SU-DHL-6 (cell line): Measurements from ENCODE around the gene SEC14L5.

Experiments
- H2AFZ ChIP-seq: fragments of 200-600 bp; sonication (generic); 2 replicates; pipeline ENCODE4 v1.6.1; 2014; ENCODE audit warnings: low read depth, mild to moderate bottlenecking, moderate library complexity, mixed read lengths, antibody characterized with exemption, low read length; ENCODE audit not compliant: severe bottlenecking
- H3F3A ChIP-seq: fragments of 200-600 bp; shearing (Covaris generic); 2 replicates; pipeline ENCODE4 v1.6.0; 2016; ENCODE audit warnings: antibody characterized with exemption, mild to moderate bottlenecking; ENCODE audit not compliant: insufficient read depth
- H3K27ac ChIP-seq: fragments of 200-600 bp; sonication (generic); 2 replicates; pipeline ENCODE4 v1.5.1; 2016; ENCODE audit warnings: low read depth, mild to moderate bottlenecking, low read length, moderate library complexity, mixed read lengths
- H3K27me3 ChIP-seq: fragments of 200-600 bp; sonication (generic), shearing (Covaris generic); 2 replicates; pipeline ENCODE4 v1.6.0; 2014; ENCODE audit warnings: mild to moderate bottlenecking, low read length
- H3K36me3 ChIP-seq: fragments of 200-600 bp; sonication (generic); 2 replicates; pipeline ENCODE4 v1.6.1; 2014; ENCODE audit warnings: mild to moderate bottlenecking, low read length, mixed read lengths
- H3K4me2 ChIP-seq: fragments of 300-600, 200-600 bp; shearing (Covaris generic), sonication (generic); 2 replicates; pipeline ENCODE4 v1.6.0; 2014; ENCODE audit warnings: low read length, low read depth, mild to moderate bottlenecking; ENCODE audit not compliant: poor library complexity, severe bottlenecking
- H3K4me3 ChIP-seq: fragments of 200-600 bp; sonication (generic); 2 replicates; pipeline ENCODE4 v1.5.1; 2014; ENCODE audit warnings: antibody characterized with exemption, low read length, mild to moderate bottlenecking, mixed read lengths; ENCODE audit not compliant: insufficient read depth, poor library complexity, severe bottlenecking
- H3K79me2 ChIP-seq: fragments of 200-600 bp; sonication (generic); 2 replicates; pipeline ENCODE4 v1.6.1; 2014; ENCODE audit warnings: mild to moderate bottlenecking, low read length, moderate library complexity; ENCODE audit not compliant: insufficient read depth
- H3K9ac ChIP-seq: fragments of 200-600 bp; sonication (generic); 2 replicates; pipeline ENCODE4 v1.7.0; 2014; ENCODE audit warnings: mild to moderate bottlenecking, low read length
- H3K9me2 ChIP-seq: fragments of 200-600 bp; sonication (generic); replicated peaks from 2 replicates; pipeline ENCODE4 v1.6.1; 2014; ENCODE audit warnings: low read length; ENCODE audit not compliant: insufficient read depth
- H3K9me3 ChIP-seq: fragments of 200-600 bp; sonication (generic); 2 replicates; pipeline ENCODE4 v1.6.1; 2014; ENCODE audit warnings: low read length, mixed read lengths; ENCODE audit not compliant: insufficient read depth
- H4K20me1 ChIP-seq: fragments of 200-600 bp; sonication (generic); 2 replicates; pipeline ENCODE4 v1.6.1; 2014; ENCODE audit warnings: low read depth, mild to moderate bottlenecking, antibody characterized with exemption, low read length, moderate library complexity, mixed read lengths
- EZH2phosphoT487 ChIP-seq: fragments of 200-600 bp; sonication (generic), shearing (Covaris generic); conservative IDR thresholded peaks from 2 replicates; pipeline ENCODE4 v1.6.1; 2018; ENCODE audit warnings: mild to moderate bottlenecking, antibody characterized with exemption, low read length, moderate library complexity, mixed read lengths
- TF ChIP-seq, protein P1 (sequence below): fragments of 200-600 bp; sonication (generic); IDR thresholded peaks from one replicate; pipeline ENCODE4 v1.5.1; 2017; ENCODE audit warnings: antibody characterized with exemption, mild to moderate bottlenecking, low read length, moderate library complexity; ENCODE audit not compliant: insufficient read depth, poor library complexity, severe bottlenecking

The SEC14L5 gene

DNA sequence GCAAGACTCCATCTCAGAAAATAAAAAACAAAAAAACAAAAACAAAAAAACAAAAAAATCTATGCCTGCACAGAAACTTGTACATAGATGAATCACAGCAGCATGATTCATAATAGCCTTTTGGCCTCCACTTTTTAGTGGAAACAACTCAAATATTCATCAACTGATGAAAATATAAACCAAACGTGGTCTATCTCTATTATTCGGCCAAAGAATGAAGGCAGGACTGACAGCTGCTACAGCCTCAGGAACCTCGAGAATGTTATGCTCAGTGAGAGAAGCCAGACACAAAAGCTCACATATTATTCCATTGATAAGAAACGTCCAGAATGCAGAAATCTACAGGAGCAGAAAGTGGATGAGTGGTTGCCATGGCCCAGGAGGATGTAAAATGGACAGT is 41.0 kb upstream of the SEC14L5 start:
- H3K27ac ChIP-seq: no peak overlapping the region
- H3K4me3 ChIP-seq: no peak overlapping the region

DNA sequence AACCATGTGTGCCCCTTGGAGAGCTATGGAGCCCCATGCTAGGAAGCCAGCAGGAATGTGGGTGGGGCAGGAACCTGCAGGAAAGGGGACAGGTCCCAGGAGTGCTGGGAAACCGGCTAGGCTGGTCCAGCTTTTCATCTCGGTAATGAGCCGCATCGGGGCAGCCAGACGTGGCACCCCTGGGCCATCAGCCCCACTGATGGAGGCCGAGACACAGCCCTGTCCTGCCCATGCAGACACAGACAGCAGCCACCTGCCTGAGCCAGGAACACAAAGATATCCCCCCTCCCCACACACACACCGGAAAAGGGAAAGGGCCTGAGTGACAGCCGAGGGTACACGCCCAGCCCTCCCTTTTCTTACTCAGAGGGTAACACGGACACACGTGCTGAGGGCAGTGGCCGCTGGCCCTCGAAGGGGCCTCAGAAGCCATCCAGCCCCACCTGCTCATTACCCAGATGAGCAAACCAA is 39.3 kb upstream of the SEC14L5 start:
- Histone ChIP-seq H3K79me2 (no peaks in the 10 kb centered on the region), H3K9me2 (no peaks in the 10 kb centered on the region), H3F3A (no peaks in the 10 kb centered on the region), H3K9me3 (no peaks in the 10 kb centered on the region), H4K20me1 (no peaks in the 10 kb centered on the region), H2AFZ (no peak overlapping the region), H3K9ac (no peak overlapping the region), H3K27me3 (no peaks in the 10 kb centered on the region), H3K4me3 (no peak overlapping the region), H3K27ac (no peak overlapping the region), H3K36me3 (no peaks in the 10 kb centered on the region), H3K4me2 (no peak overlapping the region)
- no peak for TF ChIP-seq EZH2phosphoT487
- TF ChIP-seq, protein P1, sequence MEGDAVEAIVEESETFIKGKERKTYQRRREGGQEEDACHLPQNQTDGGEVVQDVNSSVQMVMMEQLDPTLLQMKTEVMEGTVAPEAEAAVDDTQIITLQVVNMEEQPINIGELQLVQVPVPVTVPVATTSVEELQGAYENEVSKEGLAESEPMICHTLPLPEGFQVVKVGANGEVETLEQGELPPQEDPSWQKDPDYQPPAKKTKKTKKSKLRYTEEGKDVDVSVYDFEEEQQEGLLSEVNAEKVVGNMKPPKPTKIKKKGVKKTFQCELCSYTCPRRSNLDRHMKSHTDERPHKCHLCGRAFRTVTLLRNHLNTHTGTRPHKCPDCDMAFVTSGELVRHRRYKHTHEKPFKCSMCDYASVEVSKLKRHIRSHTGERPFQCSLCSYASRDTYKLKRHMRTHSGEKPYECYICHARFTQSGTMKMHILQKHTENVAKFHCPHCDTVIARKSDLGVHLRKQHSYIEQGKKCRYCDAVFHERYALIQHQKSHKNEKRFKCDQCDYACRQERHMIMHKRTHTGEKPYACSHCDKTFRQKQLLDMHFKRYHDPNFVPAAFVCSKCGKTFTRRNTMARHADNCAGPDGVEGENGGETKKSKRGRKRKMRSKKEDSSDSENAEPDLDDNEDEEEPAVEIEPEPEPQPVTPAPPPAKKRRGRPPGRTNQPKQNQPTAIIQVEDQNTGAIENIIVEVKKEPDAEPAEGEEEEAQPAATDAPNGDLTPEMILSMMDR: no peak

More for the DNA sequence above, 41.0 kb upstream of the SEC14L5 start:
- H3K9ac ChIP-seq: no peak overlapping the region
- H3K9me3 ChIP-seq: no peaks in the 10 kb centered on the region
- H3K79me2 ChIP-seq: no peaks in the 10 kb centered on the region
- TF ChIP-seq, protein P1: no peak
- no peak for TF ChIP-seq EZH2phosphoT487
- no peak overlapping the region for H3K4me2 ChIP-seq
- H3K27me3 ChIP-seq: no peaks in the 10 kb centered on the region
- H2AFZ ChIP-seq: no peak overlapping the region
- H4K20me1 ChIP-seq: no peaks in the 10 kb centered on the region
- H3F3A ChIP-seq: no peaks in the 10 kb centered on the region
- H3K9me2 ChIP-seq: no peaks in the 10 kb centered on the region
- no peaks in the 10 kb centered on the region for H3K36me3 ChIP-seq

DNA sequence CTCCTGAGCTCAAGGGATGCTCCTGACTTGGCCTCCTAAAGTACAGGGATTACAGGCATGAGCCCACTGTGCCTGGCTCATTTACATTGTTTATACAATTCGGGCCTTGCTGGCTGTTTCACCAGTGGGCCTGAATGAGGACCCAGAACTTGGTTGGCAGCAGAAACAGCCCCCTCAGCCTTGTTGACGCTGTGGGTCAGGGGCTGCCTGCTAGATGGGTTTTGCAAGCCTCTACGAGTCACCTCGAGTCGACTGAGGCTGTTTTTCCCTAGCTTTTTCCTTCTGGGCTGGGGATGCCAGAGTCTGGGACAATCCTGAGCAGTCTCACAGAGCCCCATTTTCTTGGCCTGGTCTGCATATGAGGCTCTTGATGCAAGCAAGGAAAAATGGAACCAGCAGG is 37.3 kb upstream of the SEC14L5 start:
- no peak overlapping the region for H3K27ac ChIP-seq
- H3K4me2 ChIP-seq: no peak overlapping the region
- TF ChIP-seq, protein P1: no peak
- no peak for TF ChIP-seq EZH2phosphoT487
- H4K20me1 ChIP-seq: no peaks in the 10 kb centered on the region
- H3K9ac ChIP-seq: no peak overlapping the region
- H2AFZ ChIP-seq: no peak overlapping the region
- H3K27me3 ChIP-seq: no peaks in the 10 kb centered on the region
- no peak overlapping the region for H3K4me3 ChIP-seq
- no peaks in the 10 kb centered on the region for H3K36me3 ChIP-seq
- no peaks in the 10 kb centered on the region for H3K9me2 ChIP-seq
- H3K79me2 ChIP-seq: no peaks in the 10 kb centered on the region
- no peaks in the 10 kb centered on the region for H3F3A ChIP-seq
- H3K9me3 ChIP-seq: no peaks in the 10 kb centered on the region
